K562 (cell line): ENCODE results near the gene GMDS. TPM values are rescaled to one million over a fixed set of nuclear protein-coding genes. Genes with fewer than 3 reads are reported as not detected.

ENCODE experiments used
- ATAC-seq: fragments of 200-7000 bp; cut with Tn5 transposase; 3 replicates; pipeline ENCODE4 v1.9.1; 2020; ENCODE audit warnings: moderate library complexity
- BruUV-seq: library from RNA; stranded (reverse); fragments of 400-500 nt; replicated peaks from 2 replicates; lab custom pipeline; 2021; lab: Mats Ljungman, UMichigan
- CTCF ChIA-PET: fragments of 300-600 bp; formaldehyde crosslinking; extraction: SDS; loops from one replicate; lab custom pipeline; 2021; ENCODE audit warnings: low intra/inter-chr PET ratio; lab: Yijun Ruan, JAX
- POLR2A ChIA-PET: fragments of 300-600, 350-650 bp; sonication (Branson Sonifier 250); formaldehyde crosslinking; extraction: SDS; loops from one replicate; lab custom pipeline; 2021; ENCODE audit warnings: antibody characterized with exemption, inconsistent platforms; lab: Yijun Ruan, JAX
- DNase-seq, 4 experiments: peaks; one replicate each; pipeline versions ENCODE4 v3.0.0 to v3.0.0-alpha.2; 2011 to 2018; ENCODE audit warnings: low spot score in 3 of 4, mixed read lengths in 3 of 4; ENCODE audit errors: extremely low read depth in 1 of 4
- FAIRE-seq: peaks from 2 replicates; lab custom pipeline; 2011; peaks lifted over from hg19 to GRCh38; lab: Jason Lieb, UNC
- H2AFZ ChIP-seq: 2 replicates; pipeline ENCODE4 v1.6.0; 2011; ENCODE audit warnings: low read depth, low read length, control low read depth, inconsistent platforms
- H3K27ac ChIP-seq: fragments of 200-600 bp; 3 replicates; pipeline ENCODE4 v1.8.0; 2011; ENCODE audit warnings: low read depth, mild to moderate bottlenecking, control low read depth, inconsistent platforms, low read length, moderate library complexity, mixed read lengths; ENCODE audit errors: extremely low read depth
- H3K27me3 ChIP-seq, 2 experiments: fragments of 300-600 bp in 1 of 2; 2 replicates in 1 of 2; 3 replicates in 1 of 2; pipeline versions ENCODE4 v1.6.0 to v1.8.0; 2011; ENCODE audit warnings: inconsistent platforms in 2 of 2, low read length in 2 of 2, mild to moderate bottlenecking in 1 of 2, mixed read lengths in 1 of 2, moderate library complexity in 1 of 2; ENCODE audit not compliant: control insufficient read depth in 2 of 2, insufficient read depth in 2 of 2
- H3K36me3 ChIP-seq: fragments of 300-600 bp; 3 replicates; pipeline ENCODE4 v1.8.0; 2011; ENCODE audit warnings: mild to moderate bottlenecking, low read length, inconsistent platforms; ENCODE audit not compliant: control insufficient read depth, insufficient read depth
- H3K4me1 ChIP-seq, 2 experiments: fragments of 200-600 bp in 1 of 2; replicated peaks in 1 of 2; 2 replicates in 1 of 2; 3 replicates in 1 of 2; pipeline versions ENCODE4 v1.5.1 to v1.8.0; 2011; ENCODE audit warnings: inconsistent platforms in 2 of 2, low read length in 2 of 2, mild to moderate bottlenecking in 1 of 2, mixed read lengths in 1 of 2, moderate library complexity in 1 of 2; ENCODE audit not compliant: control insufficient read depth in 2 of 2, insufficient read depth in 2 of 2
- H3K4me2 ChIP-seq: 2 replicates; pipeline ENCODE4 v1.6.1; 2011; ENCODE audit warnings: low read length, control low read depth, inconsistent platforms, mixed read lengths; ENCODE audit not compliant: insufficient read depth
- H3K4me3 ChIP-seq: fragments of 200-600 bp; sonication (generic), shearing (Covaris generic); 2 replicates; pipeline ENCODE4 v1.5.1; 2016; ENCODE audit warnings: control low read depth, inconsistent platforms
- H3K79me2 ChIP-seq: fragments of 200-600 bp; 3 replicates; pipeline ENCODE4 v1.8.0; 2011; ENCODE audit warnings: low read length, inconsistent platforms; ENCODE audit not compliant: control insufficient read depth, insufficient read depth
- H3K9ac ChIP-seq, 2 experiments: 2 replicates each; pipeline versions ENCODE4 v1.6.0 to v1.6.1; 2011; ENCODE audit warnings: low read depth in 2 of 2, low read length in 2 of 2, control low read depth in 1 of 2, inconsistent platforms in 1 of 2, mild to moderate bottlenecking in 1 of 2, mixed read lengths in 1 of 2; ENCODE audit not compliant: insufficient read depth in 1 of 2
- H3K9me1 ChIP-seq: one replicate; pipeline ENCODE4 v1.6.0; 2011; ENCODE audit warnings: inconsistent platforms, mild to moderate bottlenecking, low read length, moderate library complexity; ENCODE audit not compliant: control insufficient read depth, insufficient read depth
- H3K9me3 ChIP-seq: replicated peaks from 2 replicates; pipeline ENCODE4 v1.5.1; 2011; ENCODE audit warnings: low read depth, low read length, inconsistent platforms; ENCODE audit not compliant: control insufficient read depth, insufficient read depth
- H4K20me1 ChIP-seq: replicated peaks from 2 replicates; pipeline ENCODE4 v1.6.1; 2011; ENCODE audit warnings: low read length, inconsistent platforms, mixed read lengths; ENCODE audit not compliant: control insufficient read depth, insufficient read depth
- CREB1 ChIP-seq, 2 experiments: sonication (generic) in 1 of 2; formaldehyde crosslinking in 1 of 2; IDR thresholded peaks; 2 replicates each; pipeline versions ENCODE4 v1.6.1 to v1.8.0; 2012 to 2022; ENCODE audit warnings: inconsistent platforms in 1 of 2, mild to moderate bottlenecking in 1 of 2, missing genetic modification reagents in 1 of 2, moderate library complexity in 1 of 2
- IRF2 ChIP-seq: sonication (generic); formaldehyde crosslinking; IDR thresholded peaks from 2 replicates; pipeline ENCODE4 v1.8.1; 2022; ENCODE audit warnings: mild to moderate bottlenecking, missing genetic modification reagents
- KHSRP ChIP-seq: fragments of 450-650 bp; IDR thresholded peaks from 2 replicates; pipeline ENCODE4 v1.6.1; 2017
- MED1 ChIP-seq: sonication (generic); formaldehyde crosslinking; IDR thresholded peaks from 2 replicates; pipeline ENCODE4 v1.8.1; 2023; ENCODE audit warnings: missing genetic modification reagents, borderline replicate concordance
- MLX ChIP-seq, 2 experiments: fragments of 450-650 bp in 1 of 2; sonication (generic) in 1 of 2; formaldehyde crosslinking; conservative IDR thresholded peaks; 2 replicates each; pipeline versions ENCODE4 v1.4.0 to v1.8.1; 2020 to 2022; ENCODE audit warnings: mild to moderate bottlenecking in 1 of 2, missing genetic modification reagents in 1 of 2
- MTA2 ChIP-seq: fragments of 450-650 bp; IDR thresholded peaks from 2 replicates; pipeline ENCODE4 v1.6.1; 2016; ENCODE audit warnings: low read depth
- PRDM10 ChIP-seq: fragments of 450-650 bp; IDR thresholded peaks from 2 replicates; pipeline ENCODE4 v1.6.1; 2018; ENCODE audit not compliant: partially characterized antibody
- ZBTB33 ChIP-seq: sonication (generic); formaldehyde crosslinking; IDR thresholded peaks from 2 replicates; pipeline ENCODE4 v1.8.1; 2023; ENCODE audit warnings: mild to moderate bottlenecking, missing genetic modification reagents
- ZNF347 ChIP-seq: fragments of 450-650 bp; formaldehyde crosslinking; IDR thresholded peaks from 2 replicates; pipeline ENCODE4 v1.4.0; 2020; ENCODE audit warnings: low read depth, mild to moderate bottlenecking, moderate library complexity
- WGBS: fragments of 100-300 bp; shearing (Covaris generic); methylation state at CpG from one replicate; pipeline ENCODE4 v1.1.6; 2016; ENCODE audit warnings: low coverage, mixed read lengths; ENCODE audit not compliant: insufficient coverage; ENCODE audit errors: missing lambda C conversion rate; 5-methylcytosine and 5-hydroxymethylcytosine counted together
- in situ Hi-C: fragments of 300-500 bp; cut with MboI; formaldehyde crosslinking; loops from 4 replicates; pipeline ENCODE4 v1.15.0; 2018; ENCODE audit warnings: inconsistent platforms, mixed read lengths
- intact Hi-C: fragments of 100-400 bp; cut with micrococcal nuclease; formaldehyde crosslinking; loops from 2 replicates; pipeline ENCODE4 v1.14.2; 2022
- polyA plus RNA-seq, 8 experiments: library from polyadenylated mRNA; depleted of rRNA in 4 of 8; stranded (reverse) in 5 of 8; unstranded in 3 of 8; fragments of >200 nt; fragmentation: Nextera tagmentation in 2 of 8; fragmentation: Illumina TruSeq in 1 of 8; extraction: Ambion mirVana in 2 of 8; extraction: Trizol in 1 of 8; gene quantifications; 2 replicates each; pipeline versions ENCODE4 v1.2.1 to v1.2.3, GENCODE V29; 2011 to 2014; ENCODE audit warnings: inconsistent platforms in 1 of 8, missing spikeins in 1 of 8
- total RNA-seq, 7 experiments: library from RNA; depleted of rRNA in 6 of 7; stranded (reverse); fragments of >200 nt in 6 of 7; fragmentation: Illumina TruSeq in 2 of 7; extraction: Trizol in 2 of 7; gene quantifications; 2 replicates each; pipeline versions ENCODE4 v1.2.1 to v1.2.3, GENCODE V29; 2011 to 2021; ENCODE audit warnings: low replicate concordance in 1 of 7

Gene GMDS
- total and polyA plus RNA-seq, 9 of the 15 experiments (the other 6 are each of a cell fraction or from before 2014, with no cell fraction given): 0.48 to 31.8 (median 13.4) TPM

GRCh38 chr6:1689141-1689540 is 556.3 kb downstream of the GMDS start:
- ATAC-seq: no peak
- FAIRE-seq: no peak
- Histone ChIP-seq H3K4me2 (no peak overlapping the region), H3K9me1 (no peaks in the 10 kb centered on the region), H2AFZ (no peak overlapping the region), H3K9ac (no peak overlapping the region), H4K20me1 (no peaks in the 10 kb centered on the region; the same call in 1 of the 2 replicates), H3K9me3 (no peaks in the 10 kb centered on the region), H3K27ac (no peak overlapping the region)
- no peak for DNase-seq
- in situ Hi-C loops: no loop called here
- 14% methylated on average over 1 of the region's 1 CpG for whole genome bisulfite sequencing
- CTCF ChIA-PET: no interaction called here
- TF ChIP-seq IRF2 (CRISPR knock-in tag): no peak
- no peak for TF ChIP-seq ZNF347 (CRISPR knock-in tag)
- TF ChIP-seq, all 486 proteins: peak for 0
- Histone ChIP-seq H3K4me1 (no peaks in the 10 kb centered on the region), H3K79me2 (no peaks in the 10 kb centered on the region), H3K4me3 (no peak overlapping the region), H3K36me3 (no peaks in the 10 kb centered on the region), H3K27me3 (peaks cover 14 to 41% of the 10 kb centered on the region in 2 experiments)
- intact Hi-C loops: no loop called here
- BruUV-seq: no TSS peak
- POLR2A ChIA-PET: interaction anchor here (1.0 kb wide), 1 partner anchor 28 kb away, joined by 3 read pairs; no protein-coding TSS in a partner anchor

- POLR2A ChIA-PET: interaction anchor here (1.0 to 2.1 kb wide), 2 partner anchors 14 to 29 kb away, joined by 3 to 10 read pairs; no protein-coding TSS in a partner anchor
- DNase-seq (no peak), ATAC-seq (no peak), FAIRE-seq (no peak)
- no peak overlapping the region for H3K9ac ChIP-seq
- no peaks in the 10 kb centered on the region for H3K9me1 ChIP-seq
- H3K27ac ChIP-seq: no peak overlapping the region
- H3K36me3 ChIP-seq: no peaks in the 10 kb centered on the region
- no peaks in the 10 kb centered on the region for H3K9me3 ChIP-seq
- H3K4me3 ChIP-seq: no peak overlapping the region
- CTCF ChIA-PET: no interaction called here
- no peaks in the 10 kb centered on the region for H3K4me1 ChIP-seq
- H4K20me1 ChIP-seq: no peaks in the 10 kb centered on the region; the same call in 1 of the 2 replicates
- intact Hi-C loops (no loop called here), in situ Hi-C loops (no loop called here)
- peaks cover 17 to 46% of the 10 kb centered on the region in 2 experiments for H3K27me3 ChIP-seq
- H3K4me2 ChIP-seq: no peak overlapping the region
- no peaks in the 10 kb centered on the region for H3K79me2 ChIP-seq
- no peak overlapping the region for H2AFZ ChIP-seq
- no TSS peak for BruUV-seq
- WGBS: 2% methylated on average over 3 of the region's 3 CpGs
- no peak for TF ChIP-seq MED1 (CRISPR knock-in tag)
- TF ChIP-seq PRDM10: no peak
- TF ChIP-seq KHSRP: no peak
- no peak for TF ChIP-seq MLX (CRISPR knock-in tag; conservative IDR thresholded peaks at IDR 0.05)
- no peak for TF ChIP-seq CREB1 (IDR thresholded peaks at IDR 0.05)
- no peak for TF ChIP-seq CREB1 (CRISPR knock-in tag; IDR thresholded peaks at IDR 0.05)
- no peak for TF ChIP-seq ZBTB33 (CRISPR knock-in tag)
- no peak for TF ChIP-seq MTA2
These were observed 557.0 kb downstream of the GMDS start for GRCh38 chr6:1688396-1688795.
